Ovary (tissue), 9 donors: ENCODE data around the gene GRXCR2. TPM values are rescaled to one million over a fixed set of nuclear protein-coding genes. Genes with fewer than 3 reads are reported as not detected.

Experiments
- DNase-seq, 5 donors: peaks; one replicate each; pipeline ENCODE4 v3.0.0-alpha.2; 2019 to 2020
- H3K27ac ChIP-seq, 2 donors: fragments of 200-600 bp; one replicate each; pipeline versions ENCODE4 v1.5.1 to v1.8.0; 2019 to 2022
- H3K27me3 ChIP-seq: fragments of 200-600 bp; one replicate; pipeline ENCODE4 v1.8.0; 2022
- H3K36me3 ChIP-seq: fragments of 200-600 bp; sonication (generic); one replicate; pipeline ENCODE4 v1.5.1; 2019
- H3K4me1 ChIP-seq: one replicate; pipeline ENCODE4 v1.8.1; 2013; ENCODE audit warnings: mild to moderate bottlenecking, moderate library complexity; ENCODE audit not compliant: insufficient read depth
- H3K4me3 ChIP-seq: fragments of 200-600 bp; sonication (generic); one replicate; pipeline ENCODE4 v1.5.1; 2017
- H3K9me3 ChIP-seq, 2 donors: fragments of 200-600 bp in 1 of 2; sonication (generic) in 1 of 2; one replicate each; pipeline versions ENCODE4 v1.5.1 to v1.8.1; 2013 to 2019; ENCODE audit warnings: mild to moderate bottlenecking in 1 of 2, moderate library complexity in 1 of 2
- EP300 ChIP-seq: sonication (generic); formaldehyde crosslinking; IDR thresholded peaks from one replicate; pipeline ENCODE4 v1.6.1; 2017; ENCODE audit warnings: antibody characterized with exemption
- POLR2A ChIP-seq: fragments of 450-650 bp; IDR thresholded peaks from one replicate; pipeline ENCODE4 v1.6.1; 2017; ENCODE audit warnings: antibody characterized with exemption, mild to moderate bottlenecking, moderate library complexity
- WGBS, 3 donors: extraction: QIAGEN DNeasy Blood & Tissue Kit in 1 of 3; methylation state at CpG; one replicate each; pipeline versions ENCODE4 v1.1.5 to v1.1.7; 2013 to 2017; 5-methylcytosine and 5-hydroxymethylcytosine counted together
- intact Hi-C, 4 donors: fragments of 100-400 bp; cut with DNase I; formaldehyde crosslinking; loops; one replicate each; pipeline versions ENCODE4 v1.11.0 to v1.15.1; 2022 to 2023
- polyA plus RNA-seq, 2 donors: library from polyadenylated mRNA; stranded (reverse); fragments of 200-250 nt in 1 of 2; fragments of 350-450 nt in 1 of 2; fragmentation: Illumina TruSeq in 1 of 2; extraction: RNeasy Lipid Tissue Mini Kit (QIAGEN cat#74804) in 1 of 2; gene quantifications; one replicate each; pipeline ENCODE4 v1.2.3, GENCODE V29; 2013 to 2014
- total RNA-seq, 7 donors: library from RNA; depleted of rRNA in 2 of 7; stranded (reverse); fragments of >200 nt in 2 of 7; fragmentation: NEBNext Ultra II Directional in 3 of 7; extraction: Animal tissue kit (Norgen Biotek cat#: 25700) in 3 of 7; gene quantifications; one replicate each; pipeline versions ENCODE4 v1.1.0 to v1.2.4, GENCODE V29; 2016 to 2023
- TF ChIP-seq, protein P1 (sequence below), 3 donors: fragments of 450-650 bp in 2 of 3; fragments of 200-600 bp in 1 of 3; IDR thresholded peaks; one replicate each; pipeline versions ENCODE4 v1.5.1 to v1.8.0; 2016 to 2022; ENCODE audit warnings: antibody characterized with exemption in 3 of 3, mild to moderate bottlenecking in 1 of 3
- donor health status: DM: no; HTN: no; CAD: no; lungs with moderate emphysema.
- donor health status: DM: no; HTN: no; CAD: no.
- donor health status: Bipolar disorder and iron deficiency.
- donor health status: DM: yes; HTN: yes; CAD: no.
- donor health status: DM: no; HTN: no; CAD: no.
- donor health status: DM: yes; HTN: yes; CAD: no.

GRXCR2 gene
- total and polyA plus RNA-seq, 9 donors: not detected

DNA sequence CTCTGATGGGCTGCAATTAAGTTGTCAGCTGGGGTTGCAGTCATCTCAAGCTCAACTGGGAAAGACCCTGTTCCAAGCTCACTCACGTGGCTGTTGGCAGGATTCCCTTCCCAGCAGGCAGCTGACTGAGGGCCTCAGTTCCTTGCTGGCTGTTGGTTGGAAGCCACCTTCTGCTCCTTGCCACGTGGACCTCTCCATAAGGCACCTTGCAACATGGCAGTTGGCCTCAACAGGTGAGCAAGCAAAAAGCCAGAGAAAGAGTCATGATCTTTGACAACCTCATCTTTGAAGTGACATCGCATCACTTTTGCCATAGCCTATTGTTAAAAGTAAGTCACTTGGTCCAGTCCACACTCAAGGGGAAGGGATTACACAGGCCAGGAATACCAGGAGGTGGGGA lies 19.8 kb downstream of the GRXCR2 start:
- no peak overlapping the region for H3K27ac ChIP-seq
- no peaks in the 10 kb centered on the region for H3K9me3 ChIP-seq
- intact Hi-C loops: no loop called here
- no peaks in the 10 kb centered on the region for H3K4me1 ChIP-seq
- DNase-seq: no peak
- WGBS, 3 donors: 67 to 74% (median 68%) methylated on average over 3 of the region's 3 CpGs
- no peaks in the 10 kb centered on the region for H3K27me3 ChIP-seq
- no peaks in the 10 kb centered on the region for H3K36me3 ChIP-seq
- TF ChIP-seq, protein P1, sequence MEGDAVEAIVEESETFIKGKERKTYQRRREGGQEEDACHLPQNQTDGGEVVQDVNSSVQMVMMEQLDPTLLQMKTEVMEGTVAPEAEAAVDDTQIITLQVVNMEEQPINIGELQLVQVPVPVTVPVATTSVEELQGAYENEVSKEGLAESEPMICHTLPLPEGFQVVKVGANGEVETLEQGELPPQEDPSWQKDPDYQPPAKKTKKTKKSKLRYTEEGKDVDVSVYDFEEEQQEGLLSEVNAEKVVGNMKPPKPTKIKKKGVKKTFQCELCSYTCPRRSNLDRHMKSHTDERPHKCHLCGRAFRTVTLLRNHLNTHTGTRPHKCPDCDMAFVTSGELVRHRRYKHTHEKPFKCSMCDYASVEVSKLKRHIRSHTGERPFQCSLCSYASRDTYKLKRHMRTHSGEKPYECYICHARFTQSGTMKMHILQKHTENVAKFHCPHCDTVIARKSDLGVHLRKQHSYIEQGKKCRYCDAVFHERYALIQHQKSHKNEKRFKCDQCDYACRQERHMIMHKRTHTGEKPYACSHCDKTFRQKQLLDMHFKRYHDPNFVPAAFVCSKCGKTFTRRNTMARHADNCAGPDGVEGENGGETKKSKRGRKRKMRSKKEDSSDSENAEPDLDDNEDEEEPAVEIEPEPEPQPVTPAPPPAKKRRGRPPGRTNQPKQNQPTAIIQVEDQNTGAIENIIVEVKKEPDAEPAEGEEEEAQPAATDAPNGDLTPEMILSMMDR (IDR thresholded peaks at IDR 0.05): no peak
- TF ChIP-seq POLR2A (no peak), EP300 (no peak)
- no peak overlapping the region for H3K4me3 ChIP-seq

DNA sequence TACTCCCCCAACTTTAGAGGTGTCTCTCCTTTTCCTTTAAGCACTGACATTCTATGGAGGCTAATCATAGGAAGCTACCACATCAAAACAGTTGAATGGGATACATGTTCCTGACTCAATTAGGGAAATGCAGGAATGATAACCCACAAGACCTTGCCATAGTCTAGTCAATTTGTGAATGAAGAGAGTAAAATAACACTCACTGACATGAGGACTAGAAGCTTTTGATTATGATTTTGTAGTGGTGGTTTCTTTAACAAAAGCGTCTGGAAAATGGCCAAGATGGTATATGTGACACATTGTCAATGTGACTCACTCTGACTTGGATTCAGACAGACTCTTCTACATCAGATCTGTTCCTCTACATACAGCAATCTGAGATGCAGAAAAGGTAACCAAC lies 24.0 kb downstream of the GRXCR2 start:
- intact Hi-C loops: no loop called here
- WGBS, 3 donors: 83 to 94% (median 94%) methylated on average over 1 of the region's 1 CpG

DNA sequence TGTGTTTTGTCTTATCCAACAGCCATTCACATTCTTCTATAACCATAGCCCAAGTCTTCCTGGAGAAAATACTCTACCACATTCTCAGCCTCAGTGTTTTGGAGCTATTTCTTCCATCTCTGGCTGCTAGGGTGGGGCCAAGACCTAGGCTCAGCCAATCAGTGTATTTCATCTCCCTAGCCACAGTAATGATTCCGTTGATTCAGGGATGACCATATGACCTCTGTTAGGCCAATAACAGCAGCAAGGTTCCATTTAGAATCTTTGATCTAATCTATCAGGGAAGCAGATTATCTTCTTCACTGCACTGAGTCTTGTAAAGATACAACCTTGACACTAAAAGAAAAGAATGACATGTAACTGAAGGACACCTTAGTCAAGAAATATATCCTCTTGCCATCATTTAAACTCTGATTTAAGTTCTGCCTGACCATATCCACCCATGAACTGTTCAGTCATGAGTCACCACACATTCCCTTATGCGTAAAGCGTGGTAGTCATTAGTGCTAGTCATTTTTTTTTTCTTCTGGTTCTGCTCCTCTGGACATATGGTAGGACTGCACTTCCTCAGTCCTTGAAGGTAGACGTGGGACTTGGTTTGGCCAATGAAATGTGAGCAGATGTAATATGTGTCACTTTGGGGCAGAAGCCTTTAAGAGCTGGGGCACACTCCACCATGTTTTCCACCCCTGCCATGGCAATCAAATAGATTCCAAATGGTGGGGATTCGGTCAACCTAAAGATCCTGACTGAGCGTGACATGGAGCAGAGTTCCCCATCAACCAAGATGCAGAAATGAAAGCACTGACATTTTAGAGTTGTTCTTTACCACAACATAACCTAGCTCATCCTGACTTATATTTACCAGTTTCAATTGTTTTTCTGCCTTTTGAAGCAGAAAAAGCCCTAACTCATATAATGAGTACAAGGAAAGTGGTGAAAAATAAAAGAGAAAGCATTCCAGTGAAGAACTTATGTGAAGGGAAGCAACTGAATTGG lies 25.0 kb downstream of the GRXCR2 start:
- no peak for DNase-seq
- TF ChIP-seq POLR2A (no peak), EP300 (no peak)
- TF ChIP-seq, protein P1 (IDR thresholded peaks at IDR 0.05): no peak
- intact Hi-C loops: no loop called here

More for the DNA sequence above, 24.0 kb downstream of the GRXCR2 start:
- TF ChIP-seq, protein P1 (IDR thresholded peaks at IDR 0.05): no peak
- no peak for TF ChIP-seq POLR2A
- TF ChIP-seq EP300: no peak
- Histone ChIP-seq H3K4me1 (no peaks in the 10 kb centered on the region), H3K27me3 (no peaks in the 10 kb centered on the region), H3K9me3 (no peaks in the 10 kb centered on the region), H3K36me3 (no peaks in the 10 kb centered on the region), H3K27ac (no peak overlapping the region), H3K4me3 (no peak overlapping the region)
- no peak for DNase-seq

DNA sequence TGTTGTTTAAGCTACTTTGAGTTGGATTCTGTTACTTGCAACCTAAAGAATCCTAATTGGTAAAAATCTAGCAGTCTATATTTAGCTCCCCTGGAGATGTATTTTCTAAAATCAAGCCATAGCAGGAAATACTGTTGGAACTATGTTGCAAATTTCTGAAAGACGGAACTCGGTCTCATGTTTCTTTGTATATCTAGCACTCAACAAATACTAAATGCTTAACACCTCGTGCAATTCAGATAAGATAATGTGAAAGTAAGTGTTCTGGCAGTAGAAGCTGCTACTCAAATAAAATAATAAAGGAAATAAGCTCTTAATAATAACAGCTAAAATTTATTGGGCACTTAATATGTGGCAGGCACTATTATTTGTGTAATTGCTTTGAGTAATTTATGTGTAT lies 26.7 kb downstream of the GRXCR2 start:
- TF ChIP-seq EP300: no peak
- TF ChIP-seq, protein P1 (IDR thresholded peaks at IDR 0.05): no peak
- TF ChIP-seq POLR2A: no peak
- H3K27ac ChIP-seq: no peak overlapping the region
- WGBS, 3 donors: 64 to 67% (median 65%) methylated on average over 3 of the region's 3 CpGs
- intact Hi-C loops: no loop called here
- no peak overlapping the region for H3K4me3 ChIP-seq
- no peaks in the 10 kb centered on the region for H3K36me3 ChIP-seq
- no peaks in the 10 kb centered on the region for H3K27me3 ChIP-seq
- no peak for DNase-seq
- no peaks in the 10 kb centered on the region for H3K9me3 ChIP-seq
- H3K4me1 ChIP-seq: no peaks in the 10 kb centered on the region

More for the DNA sequence above, 25.0 kb downstream of the GRXCR2 start:
- Histone ChIP-seq H3K4me3 (no peak overlapping the region), H3K36me3 (no peaks in the 10 kb centered on the region), H3K27me3 (no peaks in the 10 kb centered on the region), H3K27ac (no peak overlapping the region), H3K4me1 (no peaks in the 10 kb centered on the region), H3K9me3 (no peaks in the 10 kb centered on the region)
- 85 to 87% (median 86%) methylated on average over 6 of the region's 6 CpGs for WGBS, 3 donors
